HG02840 (cell line): ENCODE results near the gene LANCL3.
"Not testable (repeated sequence)": the region's sequence is repeated elsewhere in the genome, so short reads cannot be mapped to it uniquely, and the experiment has no call there.

ENCODE experiments used
- ATAC-seq: cut with Tn5 transposase; IDR thresholded peaks from one replicate; pipeline ENCODE4 v1.9.1; 2021; ENCODE audit warnings: mild to moderate bottlenecking, moderate library complexity, moderate number of reproducible peaks; ENCODE audit not compliant: unreplicated experiment, low FRiP score

Gene LANCL3

DNA sequence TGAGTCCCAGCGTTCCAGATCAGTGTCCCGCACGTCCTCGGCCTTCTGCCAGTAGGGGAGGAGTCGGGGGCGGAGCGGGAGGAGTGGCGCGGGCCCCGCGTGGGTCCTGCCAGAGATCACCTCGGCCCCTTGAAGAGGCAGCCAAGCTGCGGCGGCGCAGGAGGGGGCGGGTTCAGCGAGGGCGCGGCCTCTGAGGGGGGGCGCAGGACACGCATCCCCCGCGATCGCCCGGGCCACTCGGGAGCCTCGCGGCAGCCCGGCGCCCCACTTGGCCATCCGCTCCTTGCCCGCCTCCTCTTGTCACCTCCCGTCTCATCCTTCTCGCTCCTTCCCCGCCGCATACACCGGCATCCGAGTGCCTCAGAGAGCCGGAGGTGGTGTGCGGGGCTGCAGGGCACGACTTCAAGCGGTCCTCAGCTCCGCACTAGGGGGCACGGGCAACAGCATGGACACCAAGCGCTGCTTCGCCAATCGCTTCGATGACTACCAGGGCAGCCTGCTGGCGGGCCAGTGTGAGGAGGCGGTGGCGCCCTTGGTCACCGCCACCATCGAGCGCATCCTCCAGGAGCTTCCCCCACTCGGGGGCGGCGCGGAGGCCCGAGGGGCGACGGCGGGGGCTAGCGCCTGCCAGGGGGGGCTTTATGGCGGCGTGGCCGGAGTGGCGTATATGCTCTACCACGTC is at the start of gene LANCL3:
Gene LANCL3, plus strand, starts transcription at position 236 of the 682 bp plus-strand sequence. Its CDS starts 210 bp downstream, at position 446.
- ATAC-seq: not testable (repeated sequence)

GRCh38 chrX:37523673-37524072 is 47.8 kb upstream of the LANCL3 start:
- ATAC-seq: not testable (repeated sequence)

GRCh38 chrX:37541991-37542390 is 29.5 kb upstream of the LANCL3 start:
- no peak for ATAC-seq

GRCh38 chrX:37542791-37543190 is 28.7 kb upstream of the LANCL3 start:
- ATAC-seq: no peak

DNA sequence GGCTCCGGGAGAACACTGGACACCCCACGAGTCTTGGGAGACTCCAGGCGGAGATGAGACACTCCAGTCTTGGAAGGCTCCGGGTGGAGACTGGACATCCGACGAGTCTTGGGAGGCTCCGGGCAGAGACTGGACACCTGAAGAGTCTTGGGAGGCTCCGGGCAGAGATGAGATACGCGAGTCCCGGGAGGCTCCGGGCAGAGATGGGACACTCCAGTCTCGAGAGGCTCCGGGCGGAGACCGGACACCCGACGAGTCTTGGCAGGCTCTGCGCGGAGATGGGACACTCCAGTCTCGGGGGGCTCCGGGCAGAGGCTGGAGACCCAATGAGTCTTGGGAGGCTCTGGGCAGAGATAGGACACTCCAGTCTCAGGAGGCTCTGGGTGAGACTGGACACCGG is 28.1 kb upstream of the LANCL3 start:
- ATAC-seq: no peak

DNA sequence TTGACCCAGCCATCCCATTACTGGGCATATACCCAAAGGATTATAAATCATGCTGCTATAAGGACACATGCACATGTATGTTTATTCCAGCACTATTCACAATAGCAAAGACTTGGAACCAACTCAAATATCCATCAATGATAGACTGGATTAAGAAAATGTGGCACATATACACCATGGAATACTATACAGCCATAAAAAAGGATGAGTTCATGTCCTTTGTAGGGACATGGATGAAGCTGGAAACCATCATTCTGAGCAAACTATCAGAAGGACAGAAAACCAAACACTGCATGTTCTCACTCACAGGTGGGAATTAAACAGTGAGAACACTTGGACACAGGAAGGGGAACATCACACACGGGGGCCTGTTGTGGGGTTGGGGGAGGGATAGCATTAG is 26.9 kb upstream of the LANCL3 start:
- not testable (repeated sequence) for ATAC-seq

DNA sequence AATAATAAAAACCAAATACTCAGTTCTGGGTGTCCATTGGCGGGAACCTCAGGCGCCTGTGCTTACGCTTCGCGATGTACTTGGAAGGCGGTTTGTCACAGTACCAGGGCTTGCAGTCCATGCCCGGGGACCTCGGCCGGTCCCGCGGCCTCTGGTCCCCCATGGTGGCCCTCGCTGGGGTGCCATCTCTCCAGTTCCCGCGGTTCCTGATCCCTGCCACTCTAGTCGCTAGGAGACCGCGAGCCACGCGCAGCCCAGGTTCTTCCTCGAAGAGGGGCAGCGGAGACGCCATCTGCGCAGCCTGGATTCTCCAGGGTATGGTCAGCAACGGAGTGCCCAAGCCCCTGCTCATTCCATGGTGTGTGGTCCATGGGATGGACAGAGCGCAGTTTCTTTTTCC is 26.4 kb upstream of the LANCL3 start:
- no peak for ATAC-seq

DNA sequence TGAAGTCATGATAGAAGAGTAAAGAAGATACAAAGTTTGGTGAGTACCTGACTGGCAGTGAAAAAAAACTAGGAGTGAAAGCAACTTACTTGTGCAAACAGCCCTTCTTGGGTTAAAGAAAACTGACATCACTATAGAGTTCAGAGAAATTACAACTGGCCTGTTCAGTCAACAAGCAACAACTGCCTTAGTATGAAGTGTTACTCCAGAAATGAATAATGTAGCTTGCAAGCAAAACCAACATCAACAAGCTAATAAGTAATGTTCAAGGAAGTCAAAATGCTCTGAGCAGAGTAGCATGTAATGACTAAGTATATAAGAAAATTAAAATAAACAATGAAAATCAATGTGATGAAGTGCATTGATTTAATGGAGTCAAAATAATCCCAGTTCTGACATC is 21.8 kb upstream of the LANCL3 start:
- ATAC-seq: not testable (repeated sequence)

- no peak for ATAC-seq
These were observed 18.0 kb upstream of the LANCL3 start for GRCh38 chrX:37553476-37553875.

GRCh38 chrX:37565254-37565653 is 6.2 kb upstream of the LANCL3 start:
- not testable (repeated sequence) for ATAC-seq

DNA sequence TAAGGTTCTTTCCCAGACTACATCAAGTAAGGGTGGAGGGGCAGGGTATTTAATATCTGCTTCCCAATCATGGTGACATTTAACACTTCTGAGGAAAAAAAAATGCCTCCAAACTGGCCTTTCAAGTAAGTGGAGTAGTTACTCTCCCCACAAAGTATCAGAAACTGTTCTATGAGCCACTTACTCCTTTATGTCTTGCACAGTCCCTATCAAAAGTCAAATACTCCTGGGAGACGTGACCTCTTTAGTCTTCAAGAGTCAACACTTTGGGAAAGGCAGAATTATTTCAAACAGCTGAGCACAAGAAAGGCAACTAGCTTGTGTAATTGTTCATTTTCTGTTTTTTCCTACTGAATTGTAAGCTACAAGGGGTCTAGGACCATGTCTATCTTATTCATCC is 1.1 kb upstream of the LANCL3 start:
- ATAC-seq: not testable (repeated sequence)

GRCh38 chrX:37572108-37572587 is 687 bp downstream of the LANCL3 start:
- not testable (repeated sequence) for ATAC-seq

- ATAC-seq: not testable (repeated sequence)
These were observed 1.7 kb downstream of the LANCL3 start for GRCh38 chrX:37573121-37573520.

DNA sequence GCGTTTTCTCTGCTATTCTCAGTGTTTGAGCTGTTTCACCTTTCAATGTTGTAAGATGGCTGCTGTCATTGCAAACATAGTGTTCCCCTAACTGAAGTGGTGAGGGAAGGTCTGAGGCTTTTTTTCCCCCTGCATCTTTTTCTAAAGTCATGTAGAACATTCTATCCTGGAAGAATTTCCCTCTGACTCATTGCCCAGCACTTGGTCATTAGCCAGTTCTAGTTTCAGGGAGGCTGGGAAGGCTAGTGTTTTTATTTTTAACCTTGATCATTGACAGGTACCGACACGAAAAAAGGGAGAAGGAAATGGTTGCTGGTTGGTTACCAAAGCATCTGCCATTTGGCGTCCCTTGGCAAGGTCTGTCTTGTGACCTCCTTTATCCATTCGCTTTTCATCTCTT is 6.6 kb downstream of the LANCL3 start:
- ATAC-seq: no peak

GRCh38 chrX:37580080-37580479 is 8.6 kb downstream of the LANCL3 start:
- no peak for ATAC-seq

- not testable (repeated sequence) for ATAC-seq
These were observed 15.9 kb downstream of the LANCL3 start for GRCh38 chrX:37587337-37587736.

DNA sequence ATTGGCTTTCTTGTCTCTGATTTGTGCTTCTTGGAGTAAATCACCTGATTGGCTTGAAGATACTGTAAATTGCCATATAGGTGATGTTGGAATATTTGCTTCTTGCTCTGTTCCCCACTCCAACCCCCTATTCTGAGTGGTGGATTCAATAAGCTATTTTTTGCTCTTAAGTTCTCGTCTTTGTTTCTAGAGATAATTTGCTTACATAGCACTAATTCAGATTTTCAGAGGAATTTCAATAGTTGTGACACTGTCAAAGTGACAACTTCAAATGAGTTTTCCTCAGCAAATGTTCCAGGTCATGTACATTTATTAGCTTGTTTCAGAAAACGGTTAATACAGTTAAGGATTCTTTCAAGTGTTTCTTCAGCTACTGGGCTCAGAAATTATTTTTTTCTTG is 18.6 kb downstream of the LANCL3 start:
- no peak for ATAC-seq

GRCh38 chrX:37594755-37595382 is 23.4 kb downstream of the LANCL3 start:
- no peak for ATAC-seq

GRCh38 chrX:37599729-37600128 is 28.3 kb downstream of the LANCL3 start:
- no peak for ATAC-seq

DNA sequence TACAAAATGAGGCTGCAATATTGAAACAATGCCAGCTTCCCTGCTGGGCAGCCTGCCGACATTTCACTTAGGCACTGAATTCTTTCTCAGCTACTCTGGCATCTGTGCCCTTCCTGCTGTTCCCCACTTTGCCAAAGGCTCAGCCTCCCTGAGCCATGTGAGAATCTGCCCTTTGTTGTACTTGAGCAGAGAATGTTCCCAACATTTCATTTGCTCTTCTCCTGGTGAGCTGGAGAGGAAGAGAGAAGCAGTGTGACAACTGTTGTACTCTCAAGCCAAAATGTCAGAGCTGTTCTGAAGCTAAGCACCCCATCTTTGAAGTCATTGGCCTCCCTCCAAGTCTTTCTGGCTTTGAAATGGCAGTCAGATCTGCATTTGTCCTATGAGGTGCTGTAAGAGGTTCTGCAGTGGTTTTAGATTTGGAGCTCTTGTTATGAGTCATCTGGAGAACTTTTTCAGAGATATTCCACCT is 32.5 kb downstream of the LANCL3 start:
- no peak for ATAC-seq

DNA sequence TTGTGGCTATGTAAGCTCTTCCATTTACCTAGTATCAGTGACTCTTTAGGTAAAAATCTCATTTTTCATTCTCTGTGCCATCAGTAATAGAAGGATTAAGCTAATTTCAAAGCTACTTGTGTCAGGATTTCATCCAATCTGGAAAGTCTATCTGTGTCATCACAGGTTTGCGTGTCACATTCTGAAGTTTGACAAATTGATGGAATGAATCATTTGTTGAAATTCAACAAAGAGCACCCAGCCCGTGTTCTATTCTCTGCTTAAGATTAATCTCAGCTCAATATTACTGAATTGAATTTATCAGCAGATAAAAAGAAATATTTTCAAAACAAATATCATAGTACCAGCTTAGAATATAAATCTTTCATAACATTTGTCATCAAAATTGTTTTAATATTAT is 35.8 kb downstream of the LANCL3 start:
- ATAC-seq: no peak

GRCh38 chrX:37608156-37608555 is 36.7 kb downstream of the LANCL3 start:
- no peak for ATAC-seq
